GM19397 (cell line): ENCODE data around the gene RAB11FIP5.
"Not testable (repeated sequence)": the region's sequence is repeated elsewhere in the genome, so short reads cannot be mapped to it uniquely, and the experiment has no call there.

ENCODE experiments used
- ATAC-seq: cut with Tn5 transposase; IDR thresholded peaks from one replicate; pipeline ENCODE4 v1.9.1; 2021; ENCODE audit warnings: mild to moderate bottlenecking, moderate library complexity; ENCODE audit not compliant: unreplicated experiment

The RAB11FIP5 gene

GRCh38 chr2:73069855-73070642, 42.7 kb downstream of the RAB11FIP5 start:
- no peak for ATAC-seq

DNA sequence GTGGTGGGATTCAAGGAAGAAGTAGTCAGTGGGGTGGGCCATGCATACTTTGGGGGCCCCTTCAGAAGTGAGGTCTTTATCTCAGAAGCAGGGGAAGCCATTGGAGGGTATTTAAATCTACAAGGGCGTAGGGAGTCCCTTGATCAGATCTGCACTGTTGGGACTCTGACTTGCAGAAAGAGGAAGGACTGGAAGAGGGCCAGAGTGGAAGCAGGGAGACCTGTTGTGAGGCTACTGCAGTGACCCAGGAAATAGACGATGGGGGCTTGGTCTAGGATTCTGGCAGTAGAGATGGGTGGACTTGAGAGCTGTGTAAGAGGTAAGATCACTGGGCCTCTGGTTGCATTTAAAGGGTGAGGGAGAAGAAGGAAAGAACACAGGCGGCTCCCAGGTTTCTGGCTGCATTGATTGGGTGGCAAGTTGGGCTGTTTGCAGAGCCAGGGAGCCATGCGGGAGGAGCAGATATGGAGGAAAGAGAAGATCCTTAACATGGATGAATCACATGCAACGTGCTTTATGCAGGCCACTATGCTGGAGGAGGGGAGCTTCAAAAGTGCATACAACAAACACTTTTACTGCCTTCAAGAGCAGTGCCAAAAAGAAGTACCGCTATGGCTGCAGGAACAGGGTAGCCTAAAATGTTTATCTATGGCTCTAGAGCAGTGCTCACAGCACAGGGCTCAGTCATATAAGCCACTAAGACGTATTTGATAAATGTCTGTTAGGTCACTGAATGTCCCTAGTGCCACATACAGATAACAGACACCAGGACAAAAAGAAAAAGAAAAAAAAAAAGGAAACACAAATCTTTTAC, 43.5 kb downstream of the RAB11FIP5 start:
- ATAC-seq, result no peak

DNA sequence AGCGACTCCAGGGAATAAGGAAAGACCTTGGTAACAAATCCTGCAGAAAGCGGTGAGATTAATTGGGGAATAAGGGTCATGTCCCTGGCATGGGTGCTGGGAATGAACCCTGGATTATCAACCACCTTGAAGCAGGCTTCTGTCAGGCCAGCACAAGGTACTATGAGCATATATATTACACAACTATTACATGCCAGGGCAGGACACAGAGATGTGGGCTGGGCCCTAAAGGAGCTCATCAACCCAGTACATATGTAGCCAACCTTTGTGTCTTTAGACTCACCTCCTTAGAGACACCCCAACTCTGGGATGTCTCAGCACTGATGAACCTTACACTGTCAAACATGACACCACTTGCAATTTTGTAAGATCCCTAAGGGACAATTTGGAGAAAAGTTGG, 44.6 kb downstream of the RAB11FIP5 start:
- ATAC-seq, result no peak

DNA sequence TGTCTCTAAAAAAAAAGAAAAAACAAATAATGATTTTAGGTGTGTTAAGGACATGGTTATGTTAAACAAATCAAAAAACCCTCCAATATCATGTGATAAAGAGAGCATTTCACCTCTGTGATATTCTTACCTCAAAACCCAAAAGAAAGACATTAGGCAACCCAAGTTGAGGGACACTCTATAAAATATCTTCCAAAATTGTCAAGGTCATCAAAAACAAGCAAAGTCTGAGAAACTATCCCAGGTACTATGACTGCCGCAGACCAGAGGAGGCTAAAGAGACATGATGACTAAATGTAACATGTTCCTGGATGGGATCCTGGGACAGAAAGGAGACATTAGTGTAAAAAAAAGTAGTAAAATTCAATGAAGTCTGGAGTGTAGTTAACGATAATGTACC, 45.7 kb downstream of the RAB11FIP5 start:
- ATAC-seq, result no peak

- ATAC-seq, result not testable (repeated sequence)
Observed at GRCh38 chr2:73065070-73065469, 47.7 kb downstream of the RAB11FIP5 start.

GRCh38 chr2:73063909-73064875, 48.6 kb downstream of the RAB11FIP5 start:
- no peak for ATAC-seq

DNA sequence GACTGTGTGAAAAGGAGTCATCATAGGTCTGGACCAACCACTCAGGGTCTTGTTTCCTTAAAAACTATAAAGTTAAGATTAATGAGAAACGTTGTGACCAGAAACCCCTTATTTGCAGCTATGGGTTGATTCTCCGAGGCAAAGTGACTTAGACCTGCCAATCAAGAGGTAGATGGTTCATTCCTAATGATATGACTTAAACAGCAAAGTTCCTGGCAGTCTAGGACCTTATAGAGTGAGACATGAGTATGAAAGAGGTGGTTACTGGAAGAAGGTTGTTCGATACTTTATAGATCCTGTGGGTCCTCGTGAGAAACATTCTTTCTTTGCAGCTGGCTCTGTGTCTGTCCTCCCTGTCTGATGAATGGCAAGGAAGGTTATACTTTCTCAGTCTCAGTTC, 49.3 kb downstream of the RAB11FIP5 start:
- ATAC-seq, result no peak

DNA sequence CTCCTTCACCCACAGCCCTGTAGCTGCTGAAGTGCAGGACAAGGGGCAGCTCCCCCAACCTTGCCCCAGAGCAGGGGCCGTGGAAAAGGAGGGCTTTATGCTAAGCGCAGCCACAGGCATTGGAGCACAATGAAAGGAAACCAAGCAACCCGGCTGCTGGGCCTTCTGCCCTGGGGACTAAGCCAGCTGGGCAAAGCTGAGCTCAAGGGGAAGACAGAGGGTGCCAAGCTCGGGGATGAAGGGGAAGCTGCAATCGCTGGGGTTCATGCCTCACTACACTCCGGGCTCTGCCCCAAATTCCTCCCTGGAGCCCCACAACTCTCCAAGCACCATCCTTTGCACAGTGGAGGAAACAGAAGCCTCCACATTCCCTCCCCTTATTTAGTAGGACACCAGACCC, 53.6 kb downstream of the RAB11FIP5 start:
- no peak for ATAC-seq

GRCh38 chr2:73054980-73055379, 57.8 kb downstream of the RAB11FIP5 start:
- no peak for ATAC-seq

GRCh38 chr2:73053316-73054114, 59.2 kb downstream of the RAB11FIP5 start:
- no peak for ATAC-seq

DNA sequence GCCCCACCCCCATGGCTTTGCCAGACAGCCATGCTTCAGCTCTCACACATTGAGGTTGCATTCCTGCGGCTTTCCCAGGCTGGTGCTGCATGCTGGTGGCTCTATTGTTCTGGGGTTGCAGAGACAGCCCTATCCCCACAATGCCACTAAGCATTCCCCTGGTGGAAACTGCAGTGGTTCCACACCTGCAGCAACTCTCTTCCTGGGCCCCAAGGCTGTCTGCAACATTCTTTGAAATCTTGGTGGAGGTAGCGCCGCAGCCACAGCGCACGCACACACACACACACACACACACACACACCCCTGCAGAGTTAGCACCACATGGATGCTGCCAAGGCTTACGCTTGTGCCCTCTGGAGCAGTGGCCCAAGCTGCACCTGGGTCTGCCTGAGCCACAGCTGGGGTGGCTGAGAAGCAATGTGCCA, 62.6 kb downstream of the RAB11FIP5 start:
- ATAC-seq, result no peak

DNA sequence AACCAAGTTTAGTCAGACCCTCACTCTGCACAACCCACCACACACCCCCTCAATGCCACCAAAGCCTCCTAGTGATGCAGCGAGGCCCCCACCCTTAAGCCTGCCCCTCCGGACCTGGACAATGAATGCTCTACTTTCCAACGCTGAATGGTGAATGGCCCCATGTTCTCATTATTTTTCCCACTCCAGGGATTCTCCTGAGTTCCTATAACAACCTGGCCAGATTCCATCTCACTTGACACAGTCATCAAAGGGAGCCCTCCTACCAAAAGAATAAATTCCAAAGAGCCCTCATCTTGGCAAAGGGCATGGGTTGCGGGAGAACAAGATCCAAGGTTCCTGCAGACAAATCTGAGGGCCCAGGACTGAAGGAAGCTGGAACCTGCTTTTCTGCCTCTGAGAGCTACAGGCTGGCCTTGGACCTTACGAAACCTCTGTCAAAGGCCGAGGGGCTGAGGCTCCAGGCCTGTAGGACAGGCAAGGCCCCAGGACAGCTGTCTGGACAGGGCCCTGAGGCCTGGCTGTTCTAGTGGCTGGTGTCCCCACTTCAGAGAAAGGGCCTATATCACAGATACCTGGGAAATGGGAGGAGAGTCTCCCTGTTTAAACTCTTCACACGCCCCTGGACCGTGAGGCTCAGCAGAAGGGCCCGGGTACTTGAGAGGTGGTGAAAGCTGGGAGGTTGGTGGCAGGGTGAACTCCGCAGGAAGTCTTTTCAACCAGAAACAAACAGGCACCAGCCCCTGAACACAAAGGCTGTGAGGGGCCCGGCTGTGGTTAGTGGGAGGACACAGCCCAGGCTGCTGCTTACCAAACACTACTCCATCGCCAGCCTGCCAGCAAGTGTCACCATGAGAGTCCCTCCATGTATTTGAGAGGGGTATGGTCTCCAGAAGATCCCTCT, 68.6 kb downstream of the RAB11FIP5 start:
- no peak for ATAC-seq

- no peak for ATAC-seq
Observed at GRCh38 chr2:73043276-73043675, 69.5 kb downstream of the RAB11FIP5 start.

DNA sequence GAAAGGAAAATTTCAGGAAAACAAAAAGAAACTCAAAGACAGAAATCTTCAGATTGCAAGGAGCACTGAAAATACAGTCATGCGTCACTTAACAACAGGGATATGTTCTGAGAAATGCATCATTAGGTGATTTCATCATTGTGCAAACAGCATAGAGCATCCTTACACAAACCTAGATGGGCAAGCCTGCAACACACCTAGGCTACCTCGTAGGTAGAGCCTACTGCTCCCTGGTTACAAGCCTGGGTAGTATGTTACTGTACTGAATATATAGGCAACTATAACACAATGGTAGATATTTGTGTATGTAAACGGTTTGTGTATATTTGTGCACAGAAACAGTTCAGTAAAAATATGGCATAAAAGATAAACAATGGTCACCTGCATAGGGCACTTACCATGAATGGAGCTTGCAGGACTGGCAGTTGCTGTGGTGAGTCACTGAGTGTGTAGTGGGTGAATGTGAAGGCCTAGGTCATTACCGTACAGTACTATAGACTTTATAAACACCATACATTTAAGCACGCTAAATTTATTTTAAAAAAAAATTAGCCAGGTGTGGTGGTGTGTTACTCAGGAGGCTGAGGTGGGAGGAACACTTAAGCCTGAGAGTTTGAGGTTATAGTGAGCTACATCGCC, 74.7 kb downstream of the RAB11FIP5 start:
- ATAC-seq, result no peak

GRCh38 chr2:73036766-73037165, 76.0 kb downstream of the RAB11FIP5 start:
- no peak for ATAC-seq

GRCh38 chr2:73035899-73036711, 76.6 kb downstream of the RAB11FIP5 start:
- ATAC-seq, result no peak

DNA sequence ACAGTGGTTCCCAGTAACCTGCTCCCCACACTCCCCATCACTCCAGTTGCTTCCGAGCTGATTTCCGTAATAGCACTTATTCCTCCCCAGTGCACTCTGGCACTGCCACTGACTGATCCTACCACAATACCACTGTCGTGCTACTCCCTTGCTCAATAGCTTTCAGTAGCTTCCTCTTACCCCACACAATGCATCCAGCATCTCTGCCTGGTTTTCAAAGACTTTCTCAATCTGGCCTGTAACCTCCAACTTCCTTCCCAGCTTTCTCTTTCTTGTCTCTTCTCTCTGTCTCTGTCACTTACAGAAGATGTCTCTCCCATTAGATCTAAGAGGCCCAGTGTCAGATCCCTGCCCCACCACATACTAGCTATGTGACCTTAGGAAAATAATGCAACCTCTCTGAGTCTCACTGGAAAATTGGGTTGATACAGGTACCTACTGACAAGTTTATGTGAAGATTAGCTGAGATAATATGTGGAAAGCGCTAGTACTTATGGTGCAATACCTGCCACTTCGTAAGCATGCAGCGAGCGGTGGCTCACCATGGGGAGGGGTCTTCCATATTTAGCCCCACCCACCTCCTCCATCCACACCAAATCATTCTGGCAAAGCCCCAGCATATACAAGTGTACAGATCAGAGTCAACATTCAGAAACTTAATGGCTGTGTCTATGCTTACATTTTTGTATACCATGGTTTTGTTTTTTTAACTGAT, 77.9 kb downstream of the RAB11FIP5 start:
- ATAC-seq, result no peak
